Fibroblast of mammary gland (primary cell): ENCODE results near the gene ACOT12.
"Not testable (repeated sequence)": the region's sequence is repeated elsewhere in the genome, so short reads cannot be mapped to it uniquely, and the experiment has no call there.

Experiments used
- DNase-seq: peaks from one replicate; pipeline ENCODE4 v3.0.0-alpha.2; 2010; ENCODE audit warnings: low read depth
- H3K4me3 ChIP-seq: 2 replicates; pipeline ENCODE4 v1.5.1; 2011; ENCODE audit warnings: low read depth, mild to moderate bottlenecking, low read length, moderate library complexity; ENCODE audit not compliant: control insufficient read depth
- TF ChIP-seq, protein P1 (sequence below): conservative IDR thresholded peaks from 2 replicates; pipeline ENCODE4 v1.5.1; 2011; ENCODE audit warnings: low read depth, low read length, inconsistent platforms; ENCODE audit not compliant: control insufficient read depth, insufficient read depth

Gene ACOT12

DNA sequence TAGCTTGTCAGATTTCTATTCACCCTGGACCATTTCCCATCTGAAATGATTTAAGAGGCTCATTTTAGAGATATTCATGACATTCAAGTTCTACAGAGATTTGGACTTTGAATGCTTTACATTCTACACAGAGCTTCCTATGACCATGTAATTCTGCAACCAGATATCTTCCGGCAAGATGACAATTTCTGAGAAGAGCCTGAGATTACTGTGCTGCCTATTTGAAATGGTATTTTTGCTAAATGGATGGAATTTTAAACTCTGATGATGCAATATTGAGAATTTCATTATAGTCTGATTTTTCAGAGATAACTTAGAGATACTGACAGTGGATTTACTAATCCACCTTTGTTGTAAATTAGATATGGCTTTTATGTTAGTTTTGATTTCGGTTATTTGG, 16.0 kb upstream of the ACOT12 start:
- DNase-seq = no peak
- TF ChIP-seq, protein P1, sequence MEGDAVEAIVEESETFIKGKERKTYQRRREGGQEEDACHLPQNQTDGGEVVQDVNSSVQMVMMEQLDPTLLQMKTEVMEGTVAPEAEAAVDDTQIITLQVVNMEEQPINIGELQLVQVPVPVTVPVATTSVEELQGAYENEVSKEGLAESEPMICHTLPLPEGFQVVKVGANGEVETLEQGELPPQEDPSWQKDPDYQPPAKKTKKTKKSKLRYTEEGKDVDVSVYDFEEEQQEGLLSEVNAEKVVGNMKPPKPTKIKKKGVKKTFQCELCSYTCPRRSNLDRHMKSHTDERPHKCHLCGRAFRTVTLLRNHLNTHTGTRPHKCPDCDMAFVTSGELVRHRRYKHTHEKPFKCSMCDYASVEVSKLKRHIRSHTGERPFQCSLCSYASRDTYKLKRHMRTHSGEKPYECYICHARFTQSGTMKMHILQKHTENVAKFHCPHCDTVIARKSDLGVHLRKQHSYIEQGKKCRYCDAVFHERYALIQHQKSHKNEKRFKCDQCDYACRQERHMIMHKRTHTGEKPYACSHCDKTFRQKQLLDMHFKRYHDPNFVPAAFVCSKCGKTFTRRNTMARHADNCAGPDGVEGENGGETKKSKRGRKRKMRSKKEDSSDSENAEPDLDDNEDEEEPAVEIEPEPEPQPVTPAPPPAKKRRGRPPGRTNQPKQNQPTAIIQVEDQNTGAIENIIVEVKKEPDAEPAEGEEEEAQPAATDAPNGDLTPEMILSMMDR = no peak
- no peak overlapping the region for H3K4me3 ChIP-seq

DNA sequence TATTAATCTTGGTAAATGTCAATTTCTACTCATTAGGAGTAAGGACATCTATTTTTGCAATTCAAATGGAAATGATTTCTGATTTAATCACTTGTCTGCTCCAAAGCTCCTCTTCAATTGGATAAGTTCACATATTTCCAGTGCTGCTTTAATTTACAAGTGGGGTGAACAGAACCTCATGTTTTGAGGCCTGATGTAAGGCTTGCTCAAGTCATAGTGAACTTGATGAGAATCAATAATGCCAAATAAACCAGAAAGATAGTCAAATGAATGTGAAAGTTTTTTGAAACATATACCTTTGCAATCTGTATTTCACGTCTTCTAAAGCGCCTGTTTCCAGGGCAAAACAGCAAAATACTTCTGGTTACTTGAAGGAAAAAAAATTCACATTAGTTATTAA, 15.4 kb upstream of the ACOT12 start:
- TF ChIP-seq, protein P1 = no peak
- no peak overlapping the region for H3K4me3 ChIP-seq
- DNase-seq = no peak

DNA sequence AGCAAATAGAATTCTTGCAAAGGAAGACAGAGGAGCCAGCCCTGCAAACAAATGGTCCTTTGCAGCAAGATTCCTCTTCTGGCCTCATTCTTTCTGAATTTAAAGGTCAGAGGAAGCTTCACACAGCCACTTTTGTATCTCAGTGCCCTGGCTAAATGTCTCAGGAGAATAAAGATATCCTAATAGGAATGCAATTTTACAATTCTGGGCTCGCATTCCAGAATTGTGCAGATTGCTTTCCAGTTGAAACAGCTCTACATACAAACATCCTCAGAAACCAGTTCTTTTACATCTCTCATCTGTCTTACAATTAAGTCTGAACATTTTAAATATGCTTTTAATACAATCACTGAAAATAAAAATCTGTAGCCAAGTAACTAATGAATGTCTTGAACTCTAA, 14.6 kb upstream of the ACOT12 start:
- TF ChIP-seq, protein P1 = no peak
- no peak overlapping the region for H3K4me3 ChIP-seq
- DNase-seq = no peak

DNA sequence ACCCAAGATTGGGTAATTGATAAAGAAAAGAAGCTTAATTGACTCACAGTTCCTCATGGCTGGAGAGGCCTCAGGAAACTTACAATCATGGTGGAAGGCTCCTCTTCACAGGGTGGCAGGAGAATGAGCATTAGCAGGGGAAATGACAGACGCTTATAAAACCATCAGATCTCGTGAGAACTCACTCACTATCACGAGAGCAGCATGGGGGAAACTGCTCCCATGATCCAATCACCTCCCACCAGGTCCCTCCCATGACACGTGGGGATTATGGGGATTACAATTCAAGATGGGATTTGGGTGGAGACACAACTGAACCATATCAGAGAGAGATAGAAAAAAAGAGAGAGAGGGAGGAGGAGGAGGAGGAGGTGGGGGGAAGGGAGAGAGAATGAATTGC, 13.9 kb upstream of the ACOT12 start:
- H3K4me3 ChIP-seq, DNase-seq: not testable (repeated sequence)

DNA sequence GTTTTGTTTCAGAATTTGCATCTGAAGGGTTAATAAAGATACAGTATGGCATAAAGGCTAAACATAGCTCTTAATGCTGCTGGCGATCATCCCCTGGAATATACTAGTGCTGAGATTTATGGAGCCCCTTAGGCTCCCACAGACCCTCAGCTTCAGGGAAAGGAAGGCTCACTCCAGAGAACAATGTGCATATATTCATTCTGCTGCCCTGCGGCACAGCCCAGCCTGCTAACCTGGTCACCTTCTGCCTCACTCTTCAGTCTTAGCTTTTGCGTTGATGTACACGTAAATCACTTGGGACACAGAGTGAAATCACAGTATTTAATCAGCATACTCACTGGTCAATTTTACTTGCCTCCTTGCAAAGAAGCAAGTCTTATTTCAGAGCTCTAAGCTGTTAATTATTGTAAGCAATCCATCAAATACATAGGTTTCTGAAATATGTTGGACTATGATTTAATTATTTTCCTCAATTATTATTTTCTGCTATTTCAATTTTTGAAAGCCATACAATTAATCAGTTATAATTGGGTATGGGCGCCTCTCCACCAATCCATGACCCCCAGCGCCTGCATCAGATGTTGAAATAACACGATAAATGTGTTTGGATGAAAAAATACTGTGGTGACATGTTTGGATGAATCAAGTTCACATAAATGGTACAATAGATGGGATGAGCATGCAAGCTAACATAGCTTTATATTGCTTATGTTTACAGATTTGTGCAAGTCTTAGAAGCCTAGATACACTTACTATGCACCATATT, 11.4 kb upstream of the ACOT12 start:
- no peak overlapping the region for H3K4me3 ChIP-seq
- TF ChIP-seq, protein P1 = no peak
- DNase-seq = no peak

DNA sequence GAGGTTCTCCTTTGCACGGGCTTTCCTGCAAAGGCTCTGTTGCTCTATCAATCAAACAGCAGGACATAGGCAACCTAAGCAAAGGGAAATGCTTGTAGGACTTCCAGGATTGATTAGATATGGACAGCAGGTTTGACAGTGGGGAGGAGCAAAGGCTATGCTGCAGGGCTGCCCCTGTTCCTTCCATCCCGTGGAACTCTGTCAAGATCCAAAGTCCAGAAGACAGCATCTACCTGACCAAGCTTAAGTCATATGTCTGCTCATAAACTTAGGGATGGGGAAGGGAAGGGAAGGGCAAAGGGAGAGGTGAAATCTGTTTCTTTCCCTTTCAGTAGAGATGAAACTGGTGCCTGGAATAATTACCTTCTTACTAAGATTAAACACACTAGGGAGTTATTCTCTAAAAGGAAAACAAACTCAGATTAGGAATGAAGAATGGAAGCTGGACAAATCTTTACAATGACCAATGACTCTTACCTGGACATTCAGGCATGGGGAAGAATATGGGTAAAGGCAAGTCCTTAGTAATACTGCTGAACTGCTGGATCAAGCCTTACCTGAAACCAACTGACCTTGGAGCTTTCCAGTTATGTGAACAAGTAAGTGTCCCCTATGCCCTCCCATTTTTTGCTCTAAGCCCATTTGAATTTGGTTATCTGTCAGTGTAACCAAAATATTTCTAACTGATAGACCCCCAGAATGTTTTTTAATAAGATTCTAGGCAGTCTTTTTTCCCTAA, 8.4 kb upstream of the ACOT12 start:
- TF ChIP-seq, protein P1 = no peak
- no peak for DNase-seq
- H3K4me3 ChIP-seq = no peak overlapping the region

DNA sequence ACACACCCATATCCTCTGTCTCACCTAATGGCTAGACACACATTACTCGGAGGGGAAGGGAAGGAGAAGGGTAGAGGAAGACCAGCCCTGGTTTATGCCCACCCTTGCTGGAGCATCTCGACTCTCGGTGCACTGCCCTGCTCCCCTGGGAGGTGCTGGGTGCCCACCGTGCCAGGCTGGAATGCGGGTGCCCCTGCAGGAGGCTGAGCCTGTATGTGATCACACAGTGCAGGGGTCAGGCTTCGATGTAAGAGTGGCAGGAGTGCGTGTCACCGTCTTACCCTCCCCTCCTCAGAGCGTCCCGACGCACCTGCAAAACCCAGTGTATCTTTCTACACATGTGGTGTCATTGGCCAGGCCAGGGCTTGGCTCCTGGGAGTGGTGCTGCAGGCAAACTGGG, 7.3 kb upstream of the ACOT12 start:
- TF ChIP-seq, protein P1 = no peak
- H3K4me3 ChIP-seq = no peak overlapping the region
- DNase-seq = no peak
